CD14-positive monocyte (primary cell): Measurements from ENCODE around the gene AMOTL1. TPM values are rescaled to one million over a fixed set of nuclear protein-coding genes. Genes with fewer than 3 reads are reported as not detected.

Experiments used
- DNase-seq, 3 donors: peaks; one replicate each; pipeline ENCODE4 v3.0.0-alpha.2; 2011 to 2022
- H2AFZ ChIP-seq: 2 replicates; pipeline ENCODE4 v1.6.0; 2012; ENCODE audit warnings: mild to moderate bottlenecking, low read depth, low read length, inconsistent platforms; ENCODE audit not compliant: insufficient read depth, poor library complexity, severe bottlenecking
- H3K27ac ChIP-seq, 2 donors: 1 replicate in 1 of 2; 2 replicates in 1 of 2; pipeline ENCODE4 v1.5.1; 2012 to 2013; ENCODE audit warnings: low read length in 2 of 2, control low read depth in 1 of 2, inconsistent platforms in 1 of 2, low read depth in 1 of 2, mild to moderate bottlenecking in 1 of 2
- H3K27me3 ChIP-seq, 2 donors: one replicate each; pipeline versions ENCODE4 v1.6.0 to v1.6.1; 2011 to 2013; ENCODE audit warnings: low read length in 2 of 2; ENCODE audit not compliant: control insufficient read depth in 2 of 2, insufficient read depth in 2 of 2
- H3K36me3 ChIP-seq, 2 donors: replicated peaks in 1 of 2; 1 replicate in 1 of 2; 2 replicates in 1 of 2; pipeline versions ENCODE4 v1.5.1 to v1.6.1; 2012 to 2013; ENCODE audit warnings: low read length in 2 of 2, control low read depth in 1 of 2, inconsistent platforms in 1 of 2, mild to moderate bottlenecking in 1 of 2; ENCODE audit not compliant: insufficient read depth in 2 of 2, control insufficient read depth in 1 of 2
- H3K4me1 ChIP-seq, 2 donors: 1 replicate in 1 of 2; 2 replicates in 1 of 2; pipeline versions ENCODE4 v1.5.1 to v1.6.1; 2012 to 2013; ENCODE audit warnings: low read length in 2 of 2, control low read depth in 1 of 2, inconsistent platforms in 1 of 2, mild to moderate bottlenecking in 1 of 2, moderate library complexity in 1 of 2; ENCODE audit not compliant: insufficient read depth in 2 of 2, control insufficient read depth in 1 of 2
- H3K4me2 ChIP-seq: replicated peaks from 2 replicates; pipeline ENCODE3; 2012; ENCODE audit warnings: low read length, moderate library complexity, mild to moderate bottlenecking; ENCODE audit not compliant: poor library complexity, severe bottlenecking; ENCODE audit errors: extremely low read depth
- H3K4me3 ChIP-seq, 3 experiments: fragments of 200-600 bp in 1 of 3; sonication (generic) in 1 of 3; replicated peaks in 1 of 3; 1 replicate in 2 of 3; 2 replicates in 1 of 3; pipeline ENCODE4 v1.5.1; 2011 to 2013; ENCODE audit warnings: low read length in 3 of 3, mild to moderate bottlenecking in 3 of 3, control low read depth in 2 of 3, low read depth in 2 of 3, inconsistent platforms in 1 of 3, moderate library complexity in 1 of 3
- H3K79me2 ChIP-seq: 2 replicates; pipeline ENCODE4 v1.6.0; 2012; ENCODE audit warnings: mild to moderate bottlenecking, control low read depth, inconsistent platforms, low read length, moderate library complexity; ENCODE audit not compliant: insufficient read depth
- H3K9ac ChIP-seq: 2 replicates; pipeline ENCODE4 v1.6.0; 2017; ENCODE audit warnings: low read length, mild to moderate bottlenecking; ENCODE audit not compliant: insufficient read depth, poor library complexity, severe bottlenecking
- H3K9me3 ChIP-seq, 2 donors: replicated peaks in 1 of 2; 1 replicate in 1 of 2; 2 replicates in 1 of 2; pipeline versions ENCODE4 v1.5.1 to v1.6.1; 2012 to 2013; ENCODE audit warnings: low read length in 2 of 2, control low read depth in 1 of 2; ENCODE audit not compliant: control insufficient read depth in 1 of 2, insufficient read depth in 1 of 2
- H4K20me1 ChIP-seq: 2 replicates; pipeline ENCODE4 v1.6.0; 2012; ENCODE audit warnings: mild to moderate bottlenecking, low read length, control low read depth, moderate library complexity; ENCODE audit not compliant: insufficient read depth
- H3K27ac Mint-ChIP-seq, 7 donors: one replicate each; pipeline ENCODE4 v1.8.0; 2020; ENCODE audit warnings: mild to moderate bottlenecking in 7 of 7, mixed read lengths in 7 of 7, moderate library complexity in 6 of 7, inconsistent platforms in 2 of 7
- H3K27me3 Mint-ChIP-seq, 3 donors: one replicate each; pipeline ENCODE4 v1.8.0; 2021 to 2022; ENCODE audit warnings: low read depth in 3 of 3, mild to moderate bottlenecking in 3 of 3, mixed read lengths in 3 of 3, moderate library complexity in 3 of 3, inconsistent platforms in 1 of 3
- H3K36me3 Mint-ChIP-seq, 2 donors: one replicate each; pipeline ENCODE4 v1.8.0; 2020; ENCODE audit warnings: mixed read lengths in 2 of 2, inconsistent platforms in 1 of 2, mild to moderate bottlenecking in 1 of 2
- H3K4me1 Mint-ChIP-seq: one replicate; pipeline ENCODE4 v1.8.0; 2020; ENCODE audit warnings: mild to moderate bottlenecking, mixed read lengths
- H3K4me3 Mint-ChIP-seq, 2 donors: one replicate each; pipeline ENCODE4 v1.8.0; 2020; ENCODE audit warnings: mild to moderate bottlenecking in 2 of 2, mixed read lengths in 2 of 2, moderate library complexity in 1 of 2
- H3K9me3 Mint-ChIP-seq, 7 donors: one replicate each; pipeline ENCODE4 v1.8.0; 2020 to 2022; ENCODE audit warnings: mixed read lengths in 7 of 7, mild to moderate bottlenecking in 6 of 7, moderate library complexity in 6 of 7, inconsistent platforms in 2 of 7
- CTCF ChIP-seq: fragments of 200-600 bp; IDR thresholded peaks from one replicate; pipeline ENCODE4 v1.8.0; 2022; ENCODE audit warnings: antibody characterized with exemption, mild to moderate bottlenecking
- WGBS: methylation state at CpG from one replicate; pipeline ENCODE4 v1.1.5; 2013; ENCODE audit warnings: missing lambda C conversion rate; ENCODE audit not compliant: insufficient coverage; 5-methylcytosine and 5-hydroxymethylcytosine counted together
- intact Hi-C, 2 donors: fragments of 100-400 bp; cut with micrococcal nuclease; formaldehyde crosslinking; loops; one replicate each; pipeline versions ENCODE4 v1.15.0 to v1.15.1; 2023
- polyA plus RNA-seq, 3 donors: library from polyadenylated mRNA; depleted of rRNA in 1 of 3; unstranded in 2 of 3; stranded (reverse) in 1 of 3; fragments of 300-500 nt in 2 of 3; fragments of >200 nt in 1 of 3; fragmentation: Illumina TruSeq in 2 of 3; gene quantifications; 1 replicate in 2 of 3; 2 replicates in 1 of 3; pipeline ENCODE4 v1.2.3, GENCODE V29; 2012 to 2021

The AMOTL1 gene
- polyA plus RNA-seq, 3 donors, result 0.41 to 0.66 (median 0.46) TPM

- no peaks in the 10 kb centered on the region for H3K36me3 ChIP-seq
- Mint-ChIP-seq H3K9me3 (no peaks in the 10 kb centered on the region), H3K27ac (peak overlapping the region; percentile 20 to 86 (median 54)), H3K27me3 (peaks cover 0 to 2% (median 0%) of the 10 kb centered on the region in 3 donors), H3K4me3 (peak overlapping the region; percentile 42 to 75), H3K4me1 (peaks cover 13% of the 10 kb centered on the region), H3K36me3 (peaks cover 11 to 16% of the 10 kb centered on the region in 2 donors)
- H2AFZ ChIP-seq, result peak overlapping the region; percentile 57
- intact Hi-C loops, result no loop called here
- H3K4me3 ChIP-seq, result no peak overlapping the region
- H3K27me3 ChIP-seq, result no peaks in the 10 kb centered on the region
- no peak for TF ChIP-seq CTCF
- H3K9ac ChIP-seq, result no peak overlapping the region
- peak overlapping the region in 1 of 2 donors; percentile 52 for H3K27ac ChIP-seq
- no peaks in the 10 kb centered on the region for H3K79me2 ChIP-seq
- H3K4me1 ChIP-seq, result peaks cover 12 to 13% of the 10 kb centered on the region in 2 donors
- peak; percentile 66 to 74 (median 67) for DNase-seq
- H4K20me1 ChIP-seq, result no peaks in the 10 kb centered on the region
- WGBS, result 40% methylated on average over 4 of the region's 12 CpGs
- peak overlapping the region; percentile 19 for H3K4me2 ChIP-seq
- no peaks in the 10 kb centered on the region for H3K9me3 ChIP-seq
Observed at GRCh38 chr11:94876645-94877442, 108.7 kb downstream of the AMOTL1 start.

GRCh38 chr11:94877443-94878200 is 109.5 kb downstream of the AMOTL1 start:
- peaks cover 11 to 15% of the 10 kb centered on the region in 2 donors for H3K36me3 Mint-ChIP-seq
- no peak overlapping the region for H2AFZ ChIP-seq
- no peaks in the 10 kb centered on the region for H3K79me2 ChIP-seq
- H3K4me1 Mint-ChIP-seq, result peaks cover 13% of the 10 kb centered on the region
- H4K20me1 ChIP-seq, result no peaks in the 10 kb centered on the region
- no peaks in the 10 kb centered on the region for H3K36me3 ChIP-seq
- peak overlapping the region in 3 of 7 donors; percentile 1 to 57 (median 27) for H3K27ac Mint-ChIP-seq
- intact Hi-C loops, result no loop called here
- no peak overlapping the region for H3K4me3 Mint-ChIP-seq
- peaks cover 0 to 3% (median 0%) of the 10 kb centered on the region in 3 donors for H3K27me3 Mint-ChIP-seq
- H3K4me2 ChIP-seq, result no peak overlapping the region
- H3K9ac ChIP-seq, result no peak overlapping the region
- no peaks in the 10 kb centered on the region for H3K9me3 Mint-ChIP-seq
- H3K27me3 ChIP-seq, result no peaks in the 10 kb centered on the region
- H3K9me3 ChIP-seq, result no peaks in the 10 kb centered on the region
- H3K27ac ChIP-seq, result no peak overlapping the region
- TF ChIP-seq CTCF, result no peak
- no peak overlapping the region for H3K4me3 ChIP-seq
- no peak for DNase-seq
- 87% methylated on average over 7 of the region's 11 CpGs for WGBS
- peaks cover 12 to 13% of the 10 kb centered on the region in 2 donors for H3K4me1 ChIP-seq
